ENCODE results near the gene EFNA3. TPM values are rescaled to one million over a fixed set of nuclear protein-coding genes. Genes with fewer than 3 reads are reported as not detected.

EFNA3 gene
- total RNA-seq, 4 donors from 2014 or later = 0.55 to 1.8 (median 1.6) TPM; not detected in 1

DNA sequence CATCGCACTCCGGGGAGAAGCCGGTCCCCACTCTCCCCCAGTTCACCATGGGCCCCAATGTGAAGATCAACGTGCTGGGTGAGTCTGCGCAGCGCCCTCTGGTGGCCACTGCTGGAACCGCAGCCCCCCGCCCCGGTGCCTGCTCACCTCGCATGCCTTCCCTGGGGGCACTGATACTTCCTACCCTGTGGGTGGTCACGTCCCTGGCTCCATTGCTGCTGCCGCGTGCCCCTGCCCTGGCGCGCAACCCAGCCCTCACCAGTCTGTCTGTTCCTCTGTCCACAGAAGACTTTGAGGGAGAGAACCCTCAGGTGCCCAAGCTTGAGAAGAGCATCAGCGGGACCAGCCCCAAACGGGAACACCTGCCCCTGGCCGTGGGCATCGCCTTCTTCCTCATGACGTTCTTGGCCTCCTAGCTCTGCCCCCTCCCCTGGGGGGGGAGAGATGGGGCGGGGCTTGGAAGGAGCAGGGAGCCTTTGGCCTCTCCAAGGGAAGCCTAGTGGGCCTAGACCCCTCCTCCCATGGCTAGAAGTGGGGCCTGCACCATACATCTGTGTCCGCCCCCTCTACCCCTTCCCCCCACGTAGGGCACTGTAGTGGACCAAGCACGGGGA lies 7.6 kb downstream of the EFNA3 start:
- H3K27ac ChIP-seq = peak overlapping the region in 1 of 4 donors; percentile 91
- no peaks in the 10 kb centered on the region for H3K9me3 ChIP-seq
- ATAC-seq = peak in 1 of 2 donors; percentile 22
- peaks cover 27 to 32% (median 31%) of the 10 kb centered on the region in 3 donors for H3K27me3 ChIP-seq
- in situ Hi-C loops (cut with MboI; ENCODE audit: low sequenced_read_pairs in 4 of 4) (no loop called here), intact Hi-C loops (cut with DNase I; ENCODE audit: low total_unique reads) (loop anchor here (5.0 kb wide), 3 partner anchors 114 to 609 kb away; partner anchors contain the start of genes CKS1B and SHC1)
- TF ChIP-seq POLR2A (IDR thresholded peaks at IDR 0.05) = no peak
- TF ChIP-seq, protein P1, sequence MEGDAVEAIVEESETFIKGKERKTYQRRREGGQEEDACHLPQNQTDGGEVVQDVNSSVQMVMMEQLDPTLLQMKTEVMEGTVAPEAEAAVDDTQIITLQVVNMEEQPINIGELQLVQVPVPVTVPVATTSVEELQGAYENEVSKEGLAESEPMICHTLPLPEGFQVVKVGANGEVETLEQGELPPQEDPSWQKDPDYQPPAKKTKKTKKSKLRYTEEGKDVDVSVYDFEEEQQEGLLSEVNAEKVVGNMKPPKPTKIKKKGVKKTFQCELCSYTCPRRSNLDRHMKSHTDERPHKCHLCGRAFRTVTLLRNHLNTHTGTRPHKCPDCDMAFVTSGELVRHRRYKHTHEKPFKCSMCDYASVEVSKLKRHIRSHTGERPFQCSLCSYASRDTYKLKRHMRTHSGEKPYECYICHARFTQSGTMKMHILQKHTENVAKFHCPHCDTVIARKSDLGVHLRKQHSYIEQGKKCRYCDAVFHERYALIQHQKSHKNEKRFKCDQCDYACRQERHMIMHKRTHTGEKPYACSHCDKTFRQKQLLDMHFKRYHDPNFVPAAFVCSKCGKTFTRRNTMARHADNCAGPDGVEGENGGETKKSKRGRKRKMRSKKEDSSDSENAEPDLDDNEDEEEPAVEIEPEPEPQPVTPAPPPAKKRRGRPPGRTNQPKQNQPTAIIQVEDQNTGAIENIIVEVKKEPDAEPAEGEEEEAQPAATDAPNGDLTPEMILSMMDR (IDR thresholded peaks at IDR 0.05 in 4 of 5, conservative IDR thresholded peaks at IDR 0.05 in 1 of 5) = peak; percentile 76 to 100 (median 98)
- H3K4me3 ChIP-seq = peak overlapping the region in 3 of 4 donors; percentile 71 to 85 (median 72)
- DNase-seq = peak in 1 of 2 donors; percentile 63
- peaks cover 19 to 32% of the 10 kb centered on the region in 2 donors for H3K4me1 ChIP-seq
- H3K36me3 ChIP-seq = no peaks in the 10 kb centered on the region

- in situ Hi-C loops (cut with MboI; ENCODE audit: low sequenced_read_pairs in 4 of 4) = no loop called here
- no peak for ATAC-seq
These were observed 8.4 kb downstream of the EFNA3 start for GRCh38 chr1:155086856-155087535.

GRCh38 chr1:155091071-155092051 lies 12.7 kb downstream of the EFNA3 start:
- Histone ChIP-seq H3K9me3 (no peaks in the 10 kb centered on the region), H3K27ac (no peak overlapping the region), H3K36me3 (no peaks in the 10 kb centered on the region), H3K4me1 (peaks cover 12 to 13% of the 10 kb centered on the region in 2 donors), H3K4me3 (no peak overlapping the region), H3K27me3 (no peaks in the 10 kb centered on the region)
- in situ Hi-C loops (cut with MboI; ENCODE audit: low sequenced_read_pairs in 4 of 4) (loop anchor here (5.0 kb wide), 1 partner anchor 76 kb away; no protein-coding TSS in a partner anchor), intact Hi-C loops (cut with DNase I; ENCODE audit: low total_unique reads) (loop anchor here (1.0 to 2.0 kb wide), 2 partner anchors 49 to 76 kb away; partner anchors contain the start of gene DPM3)
- TF ChIP-seq POLR2A (IDR thresholded peaks at IDR 0.05) = no peak
- TF ChIP-seq, protein P1 (IDR thresholded peaks at IDR 0.05 in 4 of 5, conservative IDR thresholded peaks at IDR 0.05 in 1 of 5) = peak; percentile 86 to 99 (median 97)
- ATAC-seq (peak; percentile 44 to 81), DNase-seq (peak; percentile 44 to 59)

More at GRCh38 chr1:155086856-155087535, 8.4 kb downstream of the EFNA3 start:
- Histone ChIP-seq H3K9me3 (no peaks in the 10 kb centered on the region), H3K27ac (no peak overlapping the region), H3K27me3 (peaks cover 20 to 24% (median 23%) of the 10 kb centered on the region in 3 donors), H3K4me1 (peaks cover 20 to 31% of the 10 kb centered on the region in 2 donors), H3K36me3 (no peaks in the 10 kb centered on the region), H3K4me3 (no peak overlapping the region)
- TF ChIP-seq, protein P1 (IDR thresholded peaks at IDR 0.05 in 4 of 5, conservative IDR thresholded peaks at IDR 0.05 in 1 of 5) = no peak
- TF ChIP-seq POLR2A (IDR thresholded peaks at IDR 0.05) = no peak
- intact Hi-C loops (cut with DNase I; ENCODE audit: low total_unique reads) = loop anchor here (5.0 kb wide), 3 partner anchors 115 to 610 kb away; partner anchors contain the start of genes CKS1B and SHC1
- DNase-seq = no peak

DNA sequence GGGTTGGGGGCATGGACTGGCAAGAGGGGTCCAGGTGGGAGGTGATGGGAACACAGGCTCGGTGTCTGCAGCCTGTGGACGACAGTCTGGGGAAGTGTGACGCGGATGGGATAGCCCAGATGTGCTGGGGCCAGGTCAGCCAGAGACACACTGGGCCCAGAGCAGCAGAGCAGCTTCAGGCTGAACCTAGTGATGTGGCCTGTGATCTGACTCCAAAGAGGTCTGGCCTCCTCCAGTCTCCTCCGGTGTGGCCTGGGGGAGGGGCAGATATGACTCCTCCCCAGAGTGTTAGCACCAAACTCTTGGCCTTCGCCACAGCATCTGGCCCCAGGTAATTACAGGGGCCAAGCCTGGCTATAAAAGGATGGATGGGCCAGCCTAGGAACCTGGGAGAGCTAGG lies 13.5 kb downstream of the EFNA3 start:
- Histone ChIP-seq H3K36me3 (no peaks in the 10 kb centered on the region), H3K9me3 (no peaks in the 10 kb centered on the region), H3K27ac (no peak overlapping the region), H3K4me3 (no peak overlapping the region), H3K27me3 (no peaks in the 10 kb centered on the region), H3K4me1 (peaks cover 12 to 13% of the 10 kb centered on the region in 2 donors)
- TF ChIP-seq, protein P1 (IDR thresholded peaks at IDR 0.05 in 4 of 5, conservative IDR thresholded peaks at IDR 0.05 in 1 of 5) = no peak
- TF ChIP-seq POLR2A (IDR thresholded peaks at IDR 0.05) = no peak
- ATAC-seq = no peak
- intact Hi-C loops (cut with DNase I; ENCODE audit: low total_unique reads) = no loop called here
- in situ Hi-C loops (cut with MboI; ENCODE audit: low sequenced_read_pairs in 4 of 4) = loop anchor here (5.0 kb wide), 1 partner anchor 75 kb away; no protein-coding TSS in a partner anchor
- no peak for DNase-seq

Data from gastrocnemius medialis (tissue), 4 donors.